HG02571 (cell line): ENCODE results near the gene OXSM.

ENCODE experiments used
- ATAC-seq: cut with Tn5 transposase; IDR thresholded peaks from one replicate; pipeline ENCODE4 v1.9.1; 2021; ENCODE audit warnings: mild to moderate bottlenecking, moderate library complexity; ENCODE audit not compliant: unreplicated experiment

The OXSM gene

DNA sequence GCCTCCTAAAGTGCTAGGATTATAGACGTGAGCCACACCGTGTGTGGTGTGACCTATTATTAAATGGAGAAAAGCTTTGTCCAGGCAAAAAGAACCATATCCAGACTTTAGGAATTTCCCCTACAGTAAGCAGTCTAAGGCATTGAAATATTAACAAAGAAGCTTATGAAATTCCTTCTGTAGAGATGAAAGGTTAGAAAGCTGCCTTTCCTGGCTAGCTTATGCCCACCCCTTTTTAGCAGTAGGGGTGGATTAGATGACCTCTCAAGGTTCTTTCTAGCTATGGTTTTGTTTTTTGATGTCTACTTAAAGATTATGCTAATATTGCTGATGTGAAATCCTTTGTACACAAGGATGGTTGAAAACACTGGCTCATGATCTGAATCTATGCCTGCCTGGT lies 13.9 kb downstream of the OXSM start:
- ATAC-seq = no peak

DNA sequence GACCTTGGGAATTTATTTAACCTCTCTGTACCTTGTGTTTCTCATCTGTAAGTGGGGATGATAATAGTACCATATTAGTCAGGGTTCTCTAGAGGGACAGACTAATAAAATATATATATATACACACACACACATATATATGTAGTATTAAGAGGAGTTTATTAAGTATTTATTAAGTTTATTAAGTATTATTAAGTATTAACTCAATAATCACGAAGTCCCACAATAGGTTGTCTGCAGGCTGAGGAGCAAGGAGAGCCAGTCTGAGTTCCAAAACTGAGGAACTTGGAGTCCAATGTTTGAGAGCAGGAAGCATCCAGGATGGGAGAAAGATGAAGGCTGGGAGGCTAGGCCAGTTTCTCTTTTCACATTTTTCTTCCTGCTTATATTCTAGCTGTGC lies 14.8 kb downstream of the OXSM start:
- ATAC-seq = no peak

- no peak for ATAC-seq
Measured at GRCh38 chr3:25812644-25813043, 22.8 kb downstream of the OXSM start.

GRCh38 chr3:25817107-25817506 lies 27.2 kb downstream of the OXSM start:
- ATAC-seq = peak; percentile 47

GRCh38 chr3:25817638-25818037 lies 27.7 kb downstream of the OXSM start:
- ATAC-seq = no peak

DNA sequence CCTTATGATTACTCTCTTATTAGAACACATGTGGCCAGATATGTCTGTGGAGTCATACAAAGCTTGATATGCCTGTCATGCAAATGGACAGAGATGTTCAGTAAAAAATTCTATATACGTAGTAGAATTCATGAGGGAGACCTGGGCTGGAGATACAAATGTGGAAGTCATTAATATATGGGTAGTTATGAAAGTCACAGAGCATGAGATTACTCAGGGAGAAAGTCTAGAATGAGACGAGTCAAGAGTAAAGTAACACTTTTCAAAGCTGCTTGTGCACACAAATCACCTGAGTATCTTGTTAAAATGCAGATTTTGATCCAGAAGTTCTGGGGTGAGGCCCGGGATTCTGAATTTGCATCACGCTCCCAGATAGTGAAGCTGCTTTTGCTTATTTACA lies 28.4 kb downstream of the OXSM start:
- no peak for ATAC-seq

DNA sequence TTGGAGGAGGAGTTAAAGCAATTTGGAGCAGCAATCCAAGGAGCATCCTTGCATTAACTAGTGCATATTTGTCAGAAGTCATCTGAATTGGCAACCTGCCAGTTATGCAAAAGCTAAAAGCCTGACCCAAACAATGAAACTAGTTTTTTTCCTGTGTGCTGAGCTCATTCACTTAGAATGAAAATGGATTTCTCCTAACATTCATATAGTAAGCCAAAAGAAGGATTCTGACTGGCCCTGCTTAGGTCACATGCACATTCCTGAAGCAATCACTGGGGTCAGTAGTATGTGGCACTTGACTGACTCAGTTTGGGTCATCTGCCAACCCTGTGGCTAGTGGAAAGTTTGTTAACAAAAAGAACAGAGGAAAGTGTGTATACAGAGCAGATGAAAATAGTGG lies 30.5 kb downstream of the OXSM start:
- no peak for ATAC-seq

DNA sequence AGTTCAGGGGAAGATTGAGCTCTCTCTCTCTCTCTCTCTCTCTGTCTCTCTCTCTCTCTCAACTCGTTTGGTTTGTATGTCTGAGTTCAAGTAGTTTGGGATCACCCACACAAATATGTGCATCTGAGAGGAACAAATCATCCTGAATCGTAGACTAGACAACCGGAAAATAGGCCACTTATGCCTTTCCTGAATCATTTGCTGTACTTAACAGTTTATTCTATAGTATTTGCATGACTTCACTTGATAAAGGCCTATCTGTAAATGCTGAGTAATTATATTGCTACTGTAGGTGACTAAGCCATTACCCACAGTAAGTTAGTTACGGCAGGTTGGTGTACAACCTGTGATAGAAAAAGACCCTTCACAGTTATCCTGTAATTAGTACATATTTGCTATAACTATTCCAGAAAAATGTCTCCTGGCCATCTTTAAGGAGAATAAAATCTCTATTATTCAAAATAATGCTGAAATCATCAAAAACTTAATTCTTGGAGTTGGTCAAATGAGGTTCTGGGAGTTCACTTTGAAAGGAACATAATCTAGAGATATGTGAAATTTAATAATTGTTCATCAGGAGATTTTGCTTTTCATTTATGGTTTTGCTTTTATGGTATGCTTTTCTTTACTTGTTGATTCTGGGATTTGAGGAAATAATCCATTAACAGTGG lies 31.1 kb downstream of the OXSM start:
- no peak for ATAC-seq

DNA sequence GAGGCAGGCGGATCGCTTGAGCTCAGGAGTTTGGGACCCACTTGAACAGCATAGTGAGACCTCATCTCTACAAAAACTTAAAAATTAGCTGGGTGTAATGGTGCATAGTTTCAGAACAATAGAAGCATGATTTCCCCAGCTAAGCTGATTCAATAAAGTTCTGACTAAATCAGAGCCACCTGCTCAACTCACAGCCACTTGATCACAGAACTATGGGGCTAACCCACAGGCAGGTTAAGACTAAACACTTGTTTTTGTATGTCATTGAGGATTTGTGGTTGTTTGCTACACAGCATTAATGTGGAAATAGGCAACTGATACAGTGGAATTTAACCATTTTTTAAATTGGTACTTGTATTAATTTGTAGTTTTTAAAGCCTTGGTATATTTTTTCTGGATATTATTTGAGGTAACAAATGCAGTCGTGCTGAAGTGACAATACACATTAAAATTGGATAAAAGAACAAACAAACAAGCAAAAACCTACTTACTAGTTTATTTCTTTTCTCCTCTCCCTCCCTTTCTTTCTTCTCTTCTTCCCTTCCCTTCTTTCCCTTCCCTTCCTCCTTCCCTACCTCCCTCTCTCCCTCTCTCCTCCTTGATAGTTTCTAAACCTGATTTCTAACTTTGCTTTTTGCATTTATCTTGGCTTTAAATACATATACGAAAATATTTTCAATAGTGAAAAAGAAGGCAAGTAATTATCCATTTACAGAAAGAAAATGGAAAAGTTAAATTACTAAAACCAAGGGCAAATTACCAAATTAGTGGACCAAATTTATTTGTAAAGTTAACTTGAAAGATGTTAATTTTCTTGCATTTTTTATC lies 32.1 kb downstream of the OXSM start:
- no peak for ATAC-seq

DNA sequence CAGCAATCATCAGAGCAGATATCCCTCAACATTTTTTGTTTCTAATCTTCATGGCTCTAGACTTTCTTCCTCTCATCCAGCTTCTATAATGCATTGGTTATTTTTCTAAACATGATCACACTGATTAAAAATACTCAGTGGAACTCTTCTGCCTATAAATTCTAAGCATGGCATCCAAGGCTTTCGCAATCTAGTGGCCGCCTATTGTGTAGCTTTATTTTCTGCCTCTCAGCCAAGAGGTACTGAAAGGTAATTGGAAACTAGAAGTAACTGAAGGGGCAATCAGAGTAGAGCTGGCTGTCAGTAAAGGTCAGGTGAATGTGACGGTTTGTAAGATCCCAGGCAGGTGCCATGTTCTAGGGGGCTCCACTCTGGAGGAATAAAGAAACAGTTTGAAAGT lies 33.4 kb downstream of the OXSM start:
- ATAC-seq = no peak

DNA sequence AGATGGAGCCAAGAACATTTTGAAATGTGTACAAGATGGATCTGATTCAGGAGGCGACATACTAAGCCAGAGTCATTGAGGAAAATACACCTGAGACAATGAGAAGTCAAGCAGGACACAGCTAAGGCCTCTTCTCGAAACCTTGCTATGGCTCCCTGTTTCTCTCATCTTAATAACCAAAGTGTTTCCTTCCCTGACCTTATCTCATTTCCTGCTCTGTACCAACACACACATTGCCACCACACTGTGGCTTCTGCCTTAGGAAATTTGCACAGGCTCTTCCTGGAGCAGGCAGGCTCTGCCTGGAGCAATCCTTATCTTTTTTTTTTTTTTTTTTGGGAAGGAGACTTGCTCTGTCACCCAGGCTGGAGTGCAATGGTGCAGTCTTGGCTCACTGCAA lies 36.6 kb downstream of the OXSM start:
- no peak for ATAC-seq

DNA sequence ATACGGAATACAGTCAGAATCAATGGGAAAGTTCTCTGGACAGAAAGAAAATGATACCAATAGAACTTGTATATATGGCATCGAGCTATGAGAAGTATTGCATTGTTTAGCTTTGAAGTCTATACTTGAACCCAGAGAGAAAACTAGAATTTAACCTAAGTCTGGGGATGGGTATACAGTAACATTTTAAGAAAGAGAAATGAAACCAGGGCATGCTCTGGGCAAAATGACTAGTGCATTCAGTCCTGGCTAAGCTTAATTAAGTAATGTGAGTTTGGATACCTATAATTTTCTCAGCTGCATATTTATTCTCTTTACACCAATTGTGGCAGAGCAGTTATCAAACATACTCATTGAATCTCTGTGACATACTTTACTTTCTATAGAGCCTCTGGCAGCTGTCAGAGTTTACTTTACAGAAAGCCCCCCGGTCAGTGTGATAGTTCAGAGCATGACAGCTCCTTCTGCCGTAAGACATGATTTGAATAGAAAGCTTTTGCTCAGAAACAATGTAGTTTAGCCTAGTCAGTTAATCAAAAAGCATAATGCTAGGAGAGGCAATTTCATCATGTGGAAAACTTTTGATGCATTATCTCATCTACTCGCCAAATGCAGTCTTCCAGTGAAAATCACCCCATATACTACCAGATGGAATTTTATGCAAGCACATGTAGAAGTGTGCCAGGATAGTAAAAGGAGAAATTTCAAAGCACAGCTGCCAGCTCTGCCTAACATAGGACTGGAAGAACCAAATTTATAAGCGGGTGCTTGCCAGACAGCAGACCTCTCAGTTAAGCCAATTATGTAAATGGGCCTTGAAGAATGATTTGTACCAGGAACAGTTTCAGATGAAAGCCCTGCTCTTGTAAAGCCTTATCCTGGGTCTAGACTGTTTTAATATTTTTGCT lies 40.7 kb downstream of the OXSM start:
- no peak for ATAC-seq

GRCh38 chr3:25831578-25831977 lies 41.7 kb downstream of the OXSM start:
- no peak for ATAC-seq

DNA sequence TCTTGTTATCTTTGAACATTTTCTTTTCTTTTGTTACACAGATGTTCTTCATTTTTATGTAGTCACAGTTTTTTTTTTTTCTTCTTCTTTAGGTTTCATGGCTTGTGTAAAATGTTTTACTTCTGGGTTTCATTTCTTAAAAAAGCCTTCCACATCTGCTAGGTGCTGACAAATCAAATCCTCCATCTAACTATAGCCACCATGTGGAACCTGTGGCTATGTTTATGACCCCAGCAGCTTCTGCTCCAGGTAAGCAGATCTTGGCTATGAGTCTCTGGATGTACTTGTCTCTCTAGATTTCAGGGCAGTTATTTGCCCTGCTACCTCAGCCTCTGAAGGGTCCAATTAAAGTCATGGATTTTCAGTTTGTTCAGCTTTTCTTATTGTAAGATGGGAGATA lies 44.5 kb downstream of the OXSM start:
- peak; percentile 72 for ATAC-seq

DNA sequence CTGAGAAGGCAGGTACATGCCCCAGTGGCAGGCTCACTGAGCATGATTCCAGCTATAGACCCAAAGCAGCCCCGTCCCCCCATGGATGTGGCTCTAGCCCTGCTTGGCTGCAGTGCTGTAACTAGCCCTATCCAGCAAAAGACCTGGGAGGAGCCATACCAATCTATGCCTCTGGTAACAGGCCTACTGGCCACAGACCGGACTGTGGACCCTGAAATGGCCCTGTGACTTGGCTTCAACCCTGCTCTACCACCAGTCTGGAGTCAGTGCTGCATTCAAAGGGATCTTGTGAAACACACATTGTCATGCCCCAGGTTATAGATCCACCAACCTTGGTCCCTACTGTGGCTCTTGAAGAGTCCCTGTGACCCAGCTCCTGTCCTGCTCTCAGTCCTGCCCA lies 46.7 kb downstream of the OXSM start:
- ATAC-seq = no peak

DNA sequence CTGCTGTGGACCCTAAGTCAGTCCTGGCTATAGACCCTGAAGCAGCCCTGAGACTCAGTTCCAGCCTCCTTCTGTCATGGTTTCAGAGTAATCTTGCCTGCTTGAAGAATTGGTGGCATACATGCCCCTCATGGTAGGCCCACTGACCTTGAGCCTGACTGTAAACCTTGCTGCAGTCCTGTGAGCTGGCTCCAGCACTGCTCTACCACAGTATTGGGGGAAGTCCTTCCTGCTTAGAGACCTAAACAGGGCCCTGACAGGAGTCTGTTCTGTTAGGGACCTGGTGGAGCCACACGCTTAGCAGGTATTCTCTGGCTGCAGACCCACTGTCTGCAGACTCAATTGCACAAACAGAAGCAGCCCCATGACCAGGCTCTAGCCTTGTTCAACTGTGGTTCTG lies 47.1 kb downstream of the OXSM start:
- ATAC-seq = no peak

DNA sequence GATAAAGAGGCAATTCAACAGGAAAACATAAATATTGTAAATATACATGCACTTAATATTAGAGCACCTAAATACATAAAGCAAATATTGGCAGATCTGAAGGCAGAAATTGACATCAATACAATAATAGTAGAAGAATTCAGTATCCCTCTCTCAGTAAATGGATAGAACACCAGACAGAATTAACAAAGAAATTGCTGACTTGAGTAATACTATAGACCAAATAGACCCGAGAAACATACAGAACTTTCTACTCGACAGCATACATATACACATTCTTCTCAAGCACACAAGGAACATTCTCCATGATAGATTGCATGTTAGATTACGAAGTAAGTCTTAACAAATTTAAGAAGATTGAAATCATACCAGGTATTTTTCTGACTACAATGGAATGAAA lies 50.2 kb downstream of the OXSM start:
- ATAC-seq = no peak

DNA sequence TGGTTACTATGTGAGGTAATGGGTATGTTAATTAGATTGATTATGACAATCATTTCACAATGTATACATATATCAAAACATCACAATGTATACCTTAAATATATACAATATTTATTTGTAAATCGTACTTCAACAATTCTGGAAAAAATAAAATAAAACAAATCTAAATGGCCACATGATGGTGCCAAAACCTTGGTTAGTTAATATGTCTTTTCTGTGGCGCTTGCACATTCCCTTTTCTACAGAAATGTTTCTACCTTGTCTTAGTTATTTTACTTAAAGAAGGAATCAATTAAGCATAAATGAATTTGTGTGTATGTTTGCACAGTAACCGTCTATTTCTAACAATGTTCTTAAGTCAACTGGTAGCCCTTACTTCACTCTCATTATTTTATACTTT lies 53.4 kb downstream of the OXSM start:
- no peak for ATAC-seq
